Sciatic nerve (tissue), 2 donors: ENCODE measurements around the gene GPC4. TPM values are rescaled to one million over a fixed set of nuclear protein-coding genes. Genes with fewer than 3 reads are reported as not detected.

ENCODE experiments used
- ATAC-seq: fragments of 200-7000 bp; cut with Tn5 transposase; one replicate; pipeline ENCODE4 v1.9.1; 2020; ENCODE audit warnings: mild to moderate bottlenecking, moderate library complexity
- DNase-seq: peaks from one replicate; pipeline ENCODE4 v3.0.0-alpha.2; 2020; ENCODE audit warnings: low spot score
- intact Hi-C: fragments of 100-400 bp; cut with DNase I; formaldehyde crosslinking; loops from one replicate; pipeline ENCODE4 v1.14.2; 2022
- total RNA-seq: library from RNA; stranded (reverse); fragmentation: NEBNext Ultra II Directional; extraction: Animal tissue kit (Norgen Biotek cat#: 25700); gene quantifications from one replicate; pipeline ENCODE4 v1.2.1, GENCODE V29; 2021
- donor health status: DM: no; HTN: no; CAD: no.
- donor health status: DM: no; HTN: no; CAD: no.

The GPC4 gene
- total RNA-seq, 1 donor from 2014 or later: 27.5 TPM

GRCh38 chrX:133375615-133376340 lies 39.5 kb downstream of the GPC4 start:
- intact Hi-C loops: no loop called here
- DNase-seq: no peak
- peak; percentile 66 for ATAC-seq

DNA sequence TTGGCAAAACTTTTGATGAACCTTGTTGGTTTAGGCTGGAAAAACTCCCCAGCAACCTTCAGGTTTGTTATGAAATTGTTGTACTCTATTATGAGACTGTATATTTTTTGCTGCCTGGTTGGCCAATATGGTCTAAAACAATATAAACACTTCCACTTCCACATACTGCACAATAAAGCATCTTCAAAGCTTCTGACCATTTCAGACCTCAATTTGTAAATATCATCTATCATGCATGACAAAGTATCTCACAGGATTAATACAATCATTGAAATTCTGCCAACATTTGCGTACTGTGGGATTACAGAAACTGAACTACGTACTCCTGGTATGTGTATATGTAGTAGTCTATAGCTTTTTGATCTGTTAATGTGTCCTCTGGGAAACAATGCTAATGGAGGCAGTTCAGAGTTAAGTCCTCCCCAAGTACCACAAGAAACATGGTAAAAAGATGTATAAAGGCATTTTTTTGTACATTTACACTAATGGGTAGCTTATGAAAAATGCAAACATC lies 40.4 kb downstream of the GPC4 start:
- intact Hi-C loops: no loop called here
- ATAC-seq (no peak), DNase-seq (no peak)

- ATAC-seq (no peak), DNase-seq (no peak)
- intact Hi-C loops: no loop called here
Observed at GRCh38 chrX:133373386-133374079, 41.8 kb downstream of the GPC4 start.

DNA sequence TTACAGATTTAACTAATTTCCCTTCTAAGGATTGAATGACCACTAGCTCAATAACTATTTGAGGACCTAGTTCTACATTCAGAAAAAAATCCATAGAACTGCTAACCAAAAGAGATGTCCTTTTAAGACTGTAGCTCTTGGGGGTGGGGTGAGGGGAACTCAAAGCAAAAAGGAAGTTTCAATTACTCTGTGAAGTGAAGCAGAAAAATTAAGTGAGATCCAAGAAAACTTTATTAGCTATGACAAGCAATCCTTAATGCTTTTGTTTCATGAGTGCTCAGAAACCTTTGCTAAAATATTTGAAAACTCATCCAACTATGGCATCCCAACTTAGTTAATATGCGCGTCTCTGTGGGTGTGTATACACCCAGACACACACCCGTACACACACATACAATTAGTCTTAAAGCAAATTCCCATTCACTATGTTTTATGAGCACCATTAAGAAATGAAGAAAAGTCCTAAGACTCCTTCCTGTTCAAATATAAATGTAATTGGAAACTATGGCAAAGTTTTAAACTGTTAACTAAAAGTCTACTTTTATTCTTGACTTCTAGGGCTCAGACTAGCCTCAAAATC lies 44.5 kb downstream of the GPC4 start:
- ATAC-seq: no peak
- DNase-seq: no peak
- intact Hi-C loops: no loop called here

DNA sequence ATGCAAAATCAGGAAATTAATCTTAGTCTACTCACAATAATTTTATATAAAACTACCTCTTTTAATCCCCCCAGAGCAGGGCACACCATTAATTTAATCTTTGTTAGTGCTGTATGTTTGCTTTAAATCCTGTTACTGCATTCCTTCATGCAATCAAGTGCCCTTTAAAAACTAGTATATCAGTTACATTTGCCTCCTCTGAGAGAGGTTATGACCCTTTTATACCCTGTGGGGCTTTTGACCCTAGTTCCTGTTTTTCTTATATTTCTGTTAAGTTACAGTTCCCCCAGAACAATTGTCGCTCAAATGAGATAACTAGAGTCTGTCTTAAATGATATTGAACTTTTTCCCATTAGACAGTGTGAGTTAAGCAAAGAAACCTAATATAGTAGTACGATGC lies 46.2 kb downstream of the GPC4 start:
- DNase-seq (no peak), ATAC-seq (no peak)
- intact Hi-C loops: no loop called here

- intact Hi-C loops: no loop called here
Observed at GRCh38 chrX:133366735-133367134, 48.6 kb downstream of the GPC4 start.

GRCh38 chrX:133365871-133366611 lies 49.2 kb downstream of the GPC4 start:
- intact Hi-C loops: no loop called here
- ATAC-seq (no peak), DNase-seq (no peak)

More at GRCh38 chrX:133366735-133367134, 48.6 kb downstream of the GPC4 start:
- no peak for ATAC-seq
- DNase-seq: no peak

DNA sequence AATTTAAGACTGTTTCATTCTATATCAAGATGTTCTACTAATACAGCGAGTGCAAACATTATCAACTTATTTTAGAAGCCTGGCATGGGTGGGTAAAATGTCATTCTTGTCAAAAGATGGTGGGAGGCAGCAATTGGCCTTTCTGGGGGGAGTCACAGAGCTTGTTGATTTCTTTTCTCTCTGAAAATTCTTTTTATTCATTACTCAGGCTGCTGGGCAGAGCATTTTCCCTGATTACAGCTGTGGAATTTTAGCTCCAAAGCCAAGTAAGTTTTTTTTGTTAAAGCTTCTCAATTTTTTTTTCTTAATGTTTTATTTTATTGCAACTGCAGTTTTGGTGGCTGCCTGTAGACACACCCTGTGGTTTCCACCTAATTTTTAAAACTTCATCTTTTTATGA lies 50.4 kb downstream of the GPC4 start:
- no peak for ATAC-seq
- intact Hi-C loops: no loop called here
- no peak for DNase-seq

- ATAC-seq (no peak), DNase-seq (no peak)
- intact Hi-C loops: no loop called here
Observed at GRCh38 chrX:133364196-133364595, 51.1 kb downstream of the GPC4 start.

- DNase-seq (no peak), ATAC-seq (peak; percentile 42)
- intact Hi-C loops: no loop called here
Observed at GRCh38 chrX:133362538-133362937, 52.8 kb downstream of the GPC4 start.

DNA sequence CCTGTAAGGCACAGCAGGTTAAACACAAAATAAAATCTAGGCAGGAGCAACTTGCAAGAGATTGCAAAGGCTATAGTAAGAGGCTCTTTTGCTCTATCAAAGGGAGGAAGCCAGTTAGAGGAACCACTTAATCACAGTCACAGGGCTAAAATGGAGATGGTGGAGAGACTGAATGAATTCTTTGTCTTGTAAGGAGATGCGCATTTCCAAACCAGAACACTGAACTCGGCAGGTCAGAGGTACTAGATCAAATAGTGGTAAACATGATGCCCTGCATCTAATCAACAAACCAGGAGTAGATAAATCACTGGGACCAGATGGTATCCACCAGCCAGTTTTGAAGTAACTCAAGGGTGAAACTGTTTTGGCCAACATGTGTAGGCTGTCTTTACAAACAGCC lies 55.8 kb downstream of the GPC4 start:
- intact Hi-C loops: no loop called here
- DNase-seq (no peak), ATAC-seq (no peak)

DNA sequence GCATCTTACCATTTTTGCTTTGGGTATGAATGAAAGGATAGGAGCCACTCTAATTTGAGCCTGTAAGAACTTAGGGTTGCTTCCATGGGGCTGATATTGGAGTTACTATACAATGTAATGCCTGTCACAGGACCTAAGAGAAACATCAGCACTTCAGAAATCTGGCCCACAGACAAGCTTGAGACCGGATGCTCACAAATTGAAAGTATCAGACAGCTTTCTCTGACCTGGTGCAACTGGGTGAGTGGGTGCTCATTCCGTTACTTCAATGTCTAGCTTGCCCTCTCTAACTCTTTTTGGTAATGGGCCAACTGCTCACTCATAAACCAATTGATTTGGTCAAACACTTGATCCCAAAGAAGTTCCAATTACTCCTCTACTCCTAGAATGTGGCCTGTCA lies 62.1 kb downstream of the GPC4 start:
- intact Hi-C loops: no loop called here
- ATAC-seq (no peak), DNase-seq (no peak)

- DNase-seq (peak; percentile 74), ATAC-seq (peak; percentile 55)
- intact Hi-C loops: no loop called here
Observed at GRCh38 chrX:133350751-133351150, 64.5 kb downstream of the GPC4 start.

DNA sequence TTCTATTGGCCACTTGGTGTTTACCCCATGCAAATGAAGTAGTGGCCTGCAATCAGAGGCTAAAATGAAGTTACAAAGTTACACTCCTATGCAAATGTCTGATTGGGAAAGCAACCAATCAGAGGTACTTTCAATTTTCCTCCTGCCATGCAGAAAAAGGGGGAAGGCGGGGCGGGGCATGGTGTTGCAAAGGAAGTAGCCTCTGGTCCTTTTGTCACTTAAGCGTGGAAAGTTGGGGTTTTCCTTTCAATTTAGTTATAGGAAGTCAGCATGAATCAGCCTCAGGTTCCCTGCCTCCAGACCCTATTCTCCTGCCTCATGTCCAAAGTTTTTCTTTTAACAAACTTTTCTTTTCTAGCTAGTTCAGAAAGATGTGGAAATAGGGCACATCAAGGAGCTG lies 69.3 kb downstream of the GPC4 start:
- DNase-seq (no peak), ATAC-seq (no peak)
- intact Hi-C loops: no loop called here

DNA sequence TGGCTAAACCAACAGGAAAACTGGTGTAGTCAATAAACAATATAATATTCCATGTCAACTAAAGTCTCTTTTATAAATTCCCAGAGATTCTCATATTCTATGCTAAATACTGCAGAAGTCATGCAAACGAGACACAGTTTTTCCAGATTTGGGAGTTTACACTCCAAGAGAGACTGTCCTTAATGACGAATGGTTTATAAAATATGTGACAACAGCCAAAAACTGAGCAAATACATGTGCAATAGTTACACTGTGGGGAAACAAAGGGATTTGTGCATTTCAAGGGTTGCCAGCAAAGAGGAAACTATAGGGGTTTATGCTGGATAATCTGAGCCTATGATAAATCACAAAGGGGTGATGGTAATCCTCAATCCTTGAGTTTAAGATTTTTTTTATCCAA lies 75.7 kb downstream of the GPC4 start:
- DNase-seq (no peak), ATAC-seq (no peak)
- intact Hi-C loops: no loop called here

GRCh38 chrX:133337250-133337649 lies 78.0 kb downstream of the GPC4 start:
- no peak for DNase-seq
- no peak for ATAC-seq
- intact Hi-C loops: no loop called here

GRCh38 chrX:133335027-133335426 lies 80.3 kb downstream of the GPC4 start:
- DNase-seq: no peak
- intact Hi-C loops: no loop called here
- ATAC-seq: no peak

- ATAC-seq (no peak), DNase-seq (no peak)
- intact Hi-C loops: no loop called here
Observed at GRCh38 chrX:133333154-133333750, 82.0 kb downstream of the GPC4 start.

GRCh38 chrX:133332737-133333136 lies 82.6 kb downstream of the GPC4 start:
- intact Hi-C loops: no loop called here
- no peak for DNase-seq
- ATAC-seq: no peak
